SK-N-SH (cell line): ENCODE results near the gene MIA. TPM values are rescaled to one million over a fixed set of nuclear protein-coding genes. Genes with fewer than 3 reads are reported as not detected.

Source experiments
- CTCF ChIA-PET: fragments of 300-600, 350-600 bp; formaldehyde crosslinking; extraction: SDS; loops from one replicate; lab custom pipeline; 2021; lab: Yijun Ruan, JAX
- POLR2A ChIA-PET: fragments of 350-600 bp; sonication (Branson Sonifier 250); formaldehyde crosslinking; extraction: SDS; loops from one replicate; lab custom pipeline; 2020; ENCODE audit warnings: antibody characterized with exemption, inconsistent platforms; lab: Yijun Ruan, JAX
- DNase-seq: peaks from one replicate; pipeline ENCODE4 v3.0.0; 2012
- H2AFZ ChIP-seq: fragments of 200-600 bp; sonication (generic); 2 replicates; pipeline ENCODE4 v1.8.1; 2016; ENCODE audit warnings: antibody characterized with exemption, mild to moderate bottlenecking, low read depth
- H3F3A ChIP-seq: fragments of 200-600 bp; sonication (generic); replicated peaks from 2 replicates; pipeline ENCODE3; 2016; ENCODE audit warnings: antibody characterized with exemption, mild to moderate bottlenecking; ENCODE audit not compliant: insufficient read depth
- H3K27ac ChIP-seq, 2 experiments: fragments of 200-500 bp in 1 of 2; fragments of 200-600 bp in 1 of 2; sonication (Bioruptor generic) in 1 of 2; sonication (generic), shearing (Covaris generic) in 1 of 2; 2 replicates each; pipeline versions ENCODE4 v1.5.1 to v1.6.1; 2014 to 2016; ENCODE audit warnings: low read depth in 2 of 2, inconsistent platforms in 1 of 2, low read length in 1 of 2, mild to moderate bottlenecking in 1 of 2, mixed read lengths in 1 of 2
- H3K27me3 ChIP-seq: fragments of 200-600 bp; sonication (generic), shearing (Covaris generic); 2 replicates; pipeline ENCODE4 v1.6.1; 2016; ENCODE audit warnings: mixed run types; ENCODE audit not compliant: insufficient read depth
- H3K36me3 ChIP-seq, 2 experiments: fragments of 200-500 bp in 1 of 2; fragments of 200-600 bp in 1 of 2; sonication (Bioruptor generic) in 1 of 2; sonication (generic) in 1 of 2; replicated peaks in 1 of 2; 2 replicates each; pipeline versions ENCODE3 to v1.5.1; 2014 to 2016; ENCODE audit warnings: low read length in 1 of 2, mild to moderate bottlenecking in 1 of 2; ENCODE audit not compliant: insufficient read depth in 2 of 2, control insufficient read depth in 1 of 2
- H3K4me1 ChIP-seq, 2 experiments: fragments of 200-500 bp in 1 of 2; fragments of 200-600 bp in 1 of 2; sonication (Bioruptor generic) in 1 of 2; sonication (generic), shearing (Covaris generic) in 1 of 2; 2 replicates each; pipeline versions ENCODE4 v1.5.1 to v1.6.1; 2014 to 2016; ENCODE audit warnings: low read depth in 1 of 2, low read length in 1 of 2, mixed run types in 1 of 2; ENCODE audit not compliant: insufficient read depth in 2 of 2, control insufficient read depth in 1 of 2
- H3K4me2 ChIP-seq: fragments of 200-600 bp; sonication (generic), shearing (Covaris generic); 2 replicates; pipeline ENCODE4 v1.6.1; 2017; ENCODE audit warnings: mixed run types
- H3K4me3 ChIP-seq, 2 experiments: fragments of 200-500 bp in 1 of 2; fragments of 200-600 bp in 1 of 2; sonication (Bioruptor generic) in 1 of 2; sonication (generic), shearing (Covaris generic) in 1 of 2; 2 replicates each; pipeline versions ENCODE4 v1.5.1 to v1.8.1; 2014 to 2016; ENCODE audit warnings: low read depth in 2 of 2, inconsistent platforms in 1 of 2, low read length in 1 of 2, mild to moderate bottlenecking in 1 of 2, mixed read lengths in 1 of 2, moderate library complexity in 1 of 2
- H3K79me2 ChIP-seq: fragments of 200-600 bp; sonication (generic); 2 replicates; pipeline ENCODE4 v1.8.1; 2017; ENCODE audit warnings: mild to moderate bottlenecking; ENCODE audit not compliant: insufficient read depth
- H3K9ac ChIP-seq: fragments of 200-600 bp; sonication (generic); 2 replicates; pipeline ENCODE4 v1.6.1; 2017; ENCODE audit warnings: mixed run types
- H3K9me2 ChIP-seq: fragments of 200-600 bp; sonication (generic); 2 replicates; pipeline ENCODE4 v1.6.1; 2017; ENCODE audit warnings: mixed run types
- H3K9me3 ChIP-seq: fragments of 200-600 bp; sonication (generic); 2 replicates; pipeline ENCODE4 v1.6.1; 2017; ENCODE audit warnings: mixed run types, mild to moderate bottlenecking, moderate library complexity
- H4K20me1 ChIP-seq: fragments of 200-600 bp; sonication (generic); 2 replicates; pipeline ENCODE4 v1.6.1; 2017; ENCODE audit warnings: mild to moderate bottlenecking, mixed run types; ENCODE audit not compliant: insufficient read depth
- CHD2 ChIP-seq: fragments of 150-350 bp; IDR thresholded peaks from 2 replicates; pipeline ENCODE4 v1.6.1; 2018; ENCODE audit warnings: low read length; ENCODE audit not compliant: partially characterized antibody
- CTCF ChIP-seq: fragments of 200-600 bp; sonication (generic); IDR thresholded peaks from 2 replicates; pipeline ENCODE4 v1.6.1; 2017; ENCODE audit warnings: antibody characterized with exemption, mild to moderate bottlenecking, moderate library complexity
- ELF1 ChIP-seq: IDR thresholded peaks from 2 replicates; pipeline ENCODE4 v1.4.0; 2012
- EP300 ChIP-seq, 2 experiments: IDR thresholded peaks; 2 replicates each; pipeline versions ENCODE4 v1.4.0 to v1.6.1; 2012; ENCODE audit warnings: borderline replicate concordance in 1 of 2, low read depth in 1 of 2, low read length in 1 of 2
- EZH2phosphoT487 ChIP-seq: fragments of 200-600 bp; sonication (generic); IDR thresholded peaks from 2 replicates; pipeline ENCODE4 v1.6.1; 2017; ENCODE audit warnings: low read depth, mixed run types, mild to moderate bottlenecking, antibody characterized with exemption, moderate library complexity, borderline replicate concordance
- FOSL2 ChIP-seq: IDR thresholded peaks from 2 replicates; pipeline ENCODE4 v1.4.0; 2012; ENCODE audit warnings: low read depth, mild to moderate bottlenecking, moderate library complexity, borderline replicate concordance
- FOXJ3 ChIP-seq: sonication (generic); formaldehyde crosslinking; IDR thresholded peaks from 2 replicates; pipeline ENCODE4 v1.5.1; 2020; ENCODE audit warnings: mild to moderate bottlenecking, missing genetic modification reagents
- FOXM1 ChIP-seq: IDR thresholded peaks from 2 replicates; pipeline ENCODE4 v1.4.0; 2012; ENCODE audit warnings: low read depth, mild to moderate bottlenecking
- GABPA ChIP-seq: IDR thresholded peaks from 2 replicates; pipeline ENCODE4 v1.4.0; 2012; ENCODE audit warnings: low read depth, mild to moderate bottlenecking
- GATA2 ChIP-seq: sonication (generic); formaldehyde crosslinking; IDR thresholded peaks from 2 replicates; pipeline ENCODE4 v1.5.0; 2020; ENCODE audit warnings: mild to moderate bottlenecking, missing genetic modification reagents
- IRF3 ChIP-seq: fragments of 150-350 bp; IDR thresholded peaks from 2 replicates; pipeline ENCODE4 v1.6.1; 2016; ENCODE audit warnings: mild to moderate bottlenecking, low read depth, low read length
- JUND ChIP-seq: IDR thresholded peaks from 2 replicates; pipeline ENCODE4 v1.4.0; 2012
- MAX ChIP-seq: IDR thresholded peaks from 2 replicates; pipeline ENCODE4 v1.4.0; 2012; ENCODE audit warnings: low read depth
- MEF2A ChIP-seq: IDR thresholded peaks from 2 replicates; pipeline ENCODE4 v1.4.0; 2012; ENCODE audit warnings: low read depth, borderline replicate concordance
- MXI1 ChIP-seq: IDR thresholded peaks from 2 replicates; pipeline ENCODE4 v1.6.1; 2012; ENCODE audit warnings: mild to moderate bottlenecking, low read depth, low read length, improper control_type of control experiment
- NFIC ChIP-seq: IDR thresholded peaks from 2 replicates; pipeline ENCODE4 v1.4.0; 2012; ENCODE audit warnings: borderline replicate concordance
- POLR2AphosphoS5 ChIP-seq: IDR thresholded peaks from 2 replicates; pipeline ENCODE4 v1.6.1; 2012; ENCODE audit warnings: low read depth, low read length
- RAD21 ChIP-seq: IDR thresholded peaks from 2 replicates; pipeline ENCODE4 v1.6.1; 2012; ENCODE audit warnings: mild to moderate bottlenecking, low read length
- RCOR1 ChIP-seq: fragments of 150-350 bp; IDR thresholded peaks from 2 replicates; pipeline ENCODE4 v1.6.1; 2017; ENCODE audit warnings: antibody characterized with exemption, low read length
- RFX5 ChIP-seq: IDR thresholded peaks from 2 replicates; pipeline ENCODE4 v1.6.1; 2012; ENCODE audit warnings: mild to moderate bottlenecking, improper control_type of control experiment, low read length
- RXRA ChIP-seq: IDR thresholded peaks from 2 replicates; pipeline ENCODE4 v1.4.0; 2012; ENCODE audit warnings: low read depth, mild to moderate bottlenecking, borderline replicate concordance
- SIN3A ChIP-seq: IDR thresholded peaks from 2 replicates; pipeline ENCODE4 v1.6.1; 2012; ENCODE audit warnings: low read depth, mild to moderate bottlenecking, low read length, moderate library complexity, borderline replicate concordance
- SMC3 ChIP-seq: IDR thresholded peaks from 2 replicates; pipeline ENCODE4 v1.6.1; 2012; ENCODE audit warnings: low read depth, low read length, improper control_type of control experiment
- TCF12 ChIP-seq: IDR thresholded peaks from 2 replicates; pipeline ENCODE4 v1.4.0; 2012
- TEAD4 ChIP-seq: IDR thresholded peaks from 2 replicates; pipeline ENCODE4 v1.4.0; 2012; ENCODE audit warnings: mild to moderate bottlenecking, borderline replicate concordance; ENCODE audit not compliant: insufficient read depth
- USF1 ChIP-seq: IDR thresholded peaks from 2 replicates; pipeline ENCODE4 v1.4.0; 2012; ENCODE audit warnings: low read depth, borderline replicate concordance
- YY1 ChIP-seq: IDR thresholded peaks from 2 replicates; pipeline ENCODE4 v1.4.0; 2012; ENCODE audit warnings: low read depth, mild to moderate bottlenecking
- WGBS: methylation state at CpG from one replicate; pipeline ENCODE4 v1.1.6; 2017; ENCODE audit warnings: low lambda C conversion rate; 5-methylcytosine and 5-hydroxymethylcytosine counted together
- polyA plus RNA-seq, 3 experiments: library from polyadenylated mRNA; depleted of rRNA; stranded (reverse); fragments of >200 nt; gene quantifications; 2 replicates each; pipeline ENCODE4 v1.2.3, GENCODE V29; 2012
- TF ChIP-seq, protein P1 (sequence below): IDR thresholded peaks from 2 replicates; pipeline ENCODE4 v1.4.0; 2012; ENCODE audit warnings: low read depth, borderline replicate concordance

Gene MIA
- polyA plus RNA-seq, 1 of the 3 experiments (the other 2 are of a cell fraction), result not detected

DNA sequence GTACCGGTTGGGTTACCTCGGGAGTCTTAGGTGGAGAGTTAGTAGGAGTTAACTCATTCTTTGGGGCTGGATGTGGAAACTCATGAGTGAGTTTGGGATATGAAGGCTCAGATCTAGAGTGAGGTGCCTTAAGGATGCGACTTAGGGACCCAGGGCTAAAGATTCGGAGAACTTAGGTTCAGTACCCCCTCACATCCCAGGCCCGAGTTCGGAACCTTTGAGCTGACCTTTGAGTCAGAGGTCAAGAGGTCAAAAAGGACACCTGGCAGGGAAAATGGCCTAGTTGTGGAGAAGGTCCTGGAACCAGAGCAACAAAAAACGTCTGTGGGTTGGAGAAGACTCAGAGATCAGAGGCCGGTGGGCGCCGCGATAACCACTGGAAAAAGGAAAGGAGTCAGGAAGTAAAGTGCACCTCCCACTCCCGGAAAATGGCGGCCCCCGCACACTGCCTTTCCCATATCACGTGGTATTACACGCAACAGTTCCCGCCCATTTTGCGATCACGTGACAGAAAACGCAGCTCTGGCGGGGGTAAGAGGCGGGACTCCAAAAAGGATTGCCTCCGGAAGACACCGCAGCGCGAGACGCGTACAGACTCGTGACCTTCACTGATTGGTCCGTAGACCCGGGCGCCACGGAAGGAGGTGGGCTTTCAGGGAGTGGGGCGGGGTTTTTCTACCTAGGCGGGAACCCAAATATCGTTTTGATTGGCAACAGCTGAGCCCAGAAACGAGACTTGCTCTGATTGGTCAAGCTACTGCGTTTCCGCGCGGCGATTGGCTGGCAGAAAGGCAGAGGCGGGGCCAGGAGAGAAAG is 25.1 kb upstream of the MIA start, which contains the start of gene ACTMAP:
Gene ACTMAP (minus strand): TSS at position 420 of the 816 bp plus-strand sequence. CDS start 674 bp downstream, outside the sequence.
- Histone ChIP-seq H3F3A (no peaks in the 10 kb centered on the region), H3K4me1 (peaks cover 14 to 25% of the 10 kb centered on the region in 2 experiments; a peak in 2 of 4 replicates), H3K9me2 (no peaks in the 10 kb centered on the region), H3K9me3 (no peaks in the 10 kb centered on the region), H3K36me3 (peaks cover 0 to 10% of the 10 kb centered on the region in 2 experiments), H3K79me2 (peaks cover 56% of the 10 kb centered on the region), H3K27ac (peak within 1 kb of the TSS; percentile 81 to 88), H4K20me1 (peaks cover 14% of the 10 kb centered on the region), H3K4me2 (peak within 1 kb of the TSS; percentile 90), H3K27me3 (no peaks in the 10 kb centered on the region), H3K9ac (peak within 1 kb of the TSS; percentile 88), H2AFZ (peak within 1 kb of the TSS; percentile 75; the same call in 1 of the 2 replicates), H3K4me3 (peak within 1 kb of the TSS; percentile 74 to 75)
- DNase-seq, result peak; percentile 96
- under 1% methylated on average over 35 of the region's 43 CpGs for WGBS
- POLR2A ChIA-PET, result interaction anchor here (0.6 to 1.5 kb wide), 7 partner anchors 28 to 519 kb away, joined by 3 to 20 read pairs (median 6); partner anchors contain the start of genes COQ8B, EGLN2, ITPKC and RAB4B
- CTCF ChIA-PET, result interaction anchor here (1.1 to 3.0 kb wide), 3 partner anchors 13 to 87 kb away, joined by 3 to 18 read pairs (median 6); no protein-coding TSS in a partner anchor
- TF ChIP-seq FOXM1 (no peak), JUND (no peak), MXI1 (peak; percentile 54), GABPA (peak; percentile 72), RFX5 (peak; percentile 99), NFIC (no peak), YY1 (peak; percentile 94), TEAD4 (no peak), FOXJ3 (CRISPR knock-in tag) (no peak), SMC3 (no peak), CHD2 (peak; percentile 94), GATA2 (CRISPR knock-in tag) (no peak), CTCF (no peak), RCOR1 (no peak), EP300 (IDR thresholded peaks at IDR 0.05; ENCODE audit: borderline replicate concordance in 1 of 2, low read depth in 1 of 2, low read length in 1 of 2) (no peak), ELF1 (peak; percentile 81), IRF3 (peak; percentile 66), MEF2A (no peak), RAD21 (no peak), MAX (peak; percentile 89), RXRA (no peak; the same call in 1 of the 2 replicates), USF1 (peak; percentile 98), SIN3A (no peak), TCF12 (no peak), POLR2AphosphoS5 (peak; percentile 85), EZH2phosphoT487 (no peak), FOSL2 (no peak)
- TF ChIP-seq, protein P1, sequence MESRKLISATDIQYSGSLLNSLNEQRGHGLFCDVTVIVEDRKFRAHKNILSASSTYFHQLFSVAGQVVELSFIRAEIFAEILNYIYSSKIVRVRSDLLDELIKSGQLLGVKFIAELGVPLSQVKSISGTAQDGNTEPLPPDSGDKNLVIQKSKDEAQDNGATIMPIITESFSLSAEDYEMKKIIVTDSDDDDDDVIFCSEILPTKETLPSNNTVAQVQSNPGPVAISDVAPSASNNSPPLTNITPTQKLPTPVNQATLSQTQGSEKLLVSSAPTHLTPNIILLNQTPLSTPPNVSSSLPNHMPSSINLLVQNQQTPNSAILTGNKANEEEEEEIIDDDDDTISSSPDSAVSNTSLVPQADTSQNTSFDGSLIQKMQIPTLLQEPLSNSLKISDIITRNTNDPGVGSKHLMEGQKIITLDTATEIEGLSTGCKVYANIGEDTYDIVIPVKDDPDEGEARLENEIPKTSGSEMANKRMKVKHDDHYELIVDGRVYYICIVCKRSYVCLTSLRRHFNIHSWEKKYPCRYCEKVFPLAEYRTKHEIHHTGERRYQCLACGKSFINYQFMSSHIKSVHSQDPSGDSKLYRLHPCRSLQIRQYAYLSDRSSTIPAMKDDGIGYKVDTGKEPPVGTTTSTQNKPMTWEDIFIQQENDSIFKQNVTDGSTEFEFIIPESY, result peak; percentile 85; the same call in 1 of the 2 replicates
